Measurements from ENCODE around the gene ZNF862.
"Not testable (repeated sequence)": the region's sequence is repeated elsewhere in the genome, so short reads cannot be mapped to it uniquely, and the experiment has no call there.

DNA sequence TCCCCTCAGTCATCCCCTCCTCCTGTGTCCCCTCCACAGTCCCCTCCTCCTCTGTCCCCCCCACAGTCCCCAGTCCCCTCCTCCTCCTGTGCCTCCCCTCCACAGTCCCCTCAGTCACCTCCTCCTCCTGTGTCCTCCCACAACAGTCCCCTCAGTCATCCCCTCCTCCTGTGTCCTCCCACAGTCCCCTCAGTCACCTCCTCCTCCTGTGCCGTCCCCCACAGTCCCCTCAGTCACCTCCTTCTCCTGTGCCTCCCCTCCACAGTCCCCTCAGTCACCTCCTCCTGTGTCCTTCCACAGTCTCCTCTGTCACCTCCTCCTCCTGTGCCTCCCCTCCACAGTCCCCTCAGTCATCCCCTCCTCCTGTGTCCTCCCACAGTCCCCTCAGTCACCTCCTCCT is 7.6 kb upstream of the ZNF862 start:
- TF ChIP-seq, protein P1, sequence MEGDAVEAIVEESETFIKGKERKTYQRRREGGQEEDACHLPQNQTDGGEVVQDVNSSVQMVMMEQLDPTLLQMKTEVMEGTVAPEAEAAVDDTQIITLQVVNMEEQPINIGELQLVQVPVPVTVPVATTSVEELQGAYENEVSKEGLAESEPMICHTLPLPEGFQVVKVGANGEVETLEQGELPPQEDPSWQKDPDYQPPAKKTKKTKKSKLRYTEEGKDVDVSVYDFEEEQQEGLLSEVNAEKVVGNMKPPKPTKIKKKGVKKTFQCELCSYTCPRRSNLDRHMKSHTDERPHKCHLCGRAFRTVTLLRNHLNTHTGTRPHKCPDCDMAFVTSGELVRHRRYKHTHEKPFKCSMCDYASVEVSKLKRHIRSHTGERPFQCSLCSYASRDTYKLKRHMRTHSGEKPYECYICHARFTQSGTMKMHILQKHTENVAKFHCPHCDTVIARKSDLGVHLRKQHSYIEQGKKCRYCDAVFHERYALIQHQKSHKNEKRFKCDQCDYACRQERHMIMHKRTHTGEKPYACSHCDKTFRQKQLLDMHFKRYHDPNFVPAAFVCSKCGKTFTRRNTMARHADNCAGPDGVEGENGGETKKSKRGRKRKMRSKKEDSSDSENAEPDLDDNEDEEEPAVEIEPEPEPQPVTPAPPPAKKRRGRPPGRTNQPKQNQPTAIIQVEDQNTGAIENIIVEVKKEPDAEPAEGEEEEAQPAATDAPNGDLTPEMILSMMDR (IDR thresholded peaks at IDR 0.05) = not testable (repeated sequence)
- not testable (repeated sequence) for TF ChIP-seq POLR2A, EP300 (IDR thresholded peaks at IDR 0.05)
